Cerebellar nuclear complex (tissue), 1 donor: ENCODE results near the gene FER.
"Not testable (repeated sequence)": the region's sequence is repeated elsewhere in the genome, so short reads cannot be mapped to it uniquely, and the experiment has no call there.

Experiments
- DNase-seq, 2 experiments: peaks; one replicate each; lab custom pipeline; 2025; lab: John Stamatoyannopoulos, UW

Gene FER

DNA sequence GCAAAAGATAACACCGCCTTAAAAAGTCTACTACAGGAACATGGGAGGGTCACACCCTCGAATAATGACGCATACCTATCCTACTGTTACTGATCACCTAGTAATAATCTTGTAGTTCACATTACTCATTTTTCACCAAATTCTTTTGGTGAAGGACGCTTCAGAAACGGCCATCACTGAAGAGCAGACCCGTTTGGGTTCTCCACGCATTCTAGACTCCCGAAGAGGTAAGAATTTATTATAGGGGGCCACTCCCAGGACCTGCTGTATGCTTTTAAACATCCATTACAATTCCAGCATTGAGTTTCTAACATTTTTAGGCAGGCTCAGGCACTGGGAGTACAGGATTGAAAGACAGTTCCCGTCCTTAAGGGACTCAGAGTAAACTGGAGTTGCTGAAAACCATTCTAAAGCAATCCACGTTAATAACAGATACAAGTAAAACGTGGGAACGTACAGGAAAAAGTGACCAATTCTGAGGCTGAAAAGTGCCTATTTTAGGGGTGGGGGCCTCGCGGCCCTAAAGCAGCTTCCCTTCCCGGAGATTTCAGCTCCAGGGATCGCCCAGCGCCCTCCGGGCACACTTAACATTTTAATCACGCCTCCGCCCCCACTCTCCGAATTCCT lies at the start of gene FER:
Gene FER (plus strand): TSS at position 124 of the 627 bp plus-strand sequence. CDS start 50,286 bp downstream, outside the sequence.
- no peak for DNase-seq

DNA sequence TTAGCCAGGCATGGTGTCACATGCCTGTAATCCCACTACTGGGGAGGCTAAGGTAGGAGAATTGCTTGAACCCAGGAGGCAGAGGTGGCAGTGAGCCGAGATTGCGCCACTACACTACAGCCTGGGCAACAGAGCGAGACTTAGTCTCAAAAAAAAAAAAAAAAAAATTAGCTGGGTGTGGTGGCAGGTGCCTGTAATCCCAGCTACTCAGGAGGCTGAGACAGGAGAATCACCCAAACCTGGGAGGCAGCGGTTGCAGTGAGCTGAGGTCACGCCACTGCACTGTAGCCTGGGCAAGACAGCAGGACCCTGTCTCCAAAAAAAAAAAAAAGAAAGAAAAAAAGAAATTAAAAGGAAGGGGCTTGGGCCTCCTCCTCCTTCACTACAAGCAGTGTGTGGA lies 47.3 kb upstream of the FER start:
- not testable (repeated sequence) for DNase-seq

DNA sequence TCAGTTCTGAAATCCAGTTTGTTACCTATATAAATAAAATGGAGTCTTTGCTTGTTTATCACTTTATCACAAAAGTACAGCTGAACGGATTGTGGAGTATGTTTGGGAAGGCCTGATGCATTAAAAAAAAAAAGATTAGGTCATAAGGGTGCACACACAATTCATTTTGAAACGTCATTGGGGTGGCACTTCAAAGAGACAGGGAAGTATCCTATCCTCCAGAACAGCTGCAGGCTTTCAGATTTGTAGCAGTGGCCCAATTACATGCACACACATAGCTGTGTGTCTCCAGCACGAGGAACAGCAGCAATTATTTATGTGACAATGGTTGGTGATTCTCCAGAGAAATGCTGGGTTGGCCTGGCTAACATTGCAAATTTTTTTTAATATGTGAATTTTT lies 46.8 kb upstream of the FER start:
- no peak for DNase-seq

DNA sequence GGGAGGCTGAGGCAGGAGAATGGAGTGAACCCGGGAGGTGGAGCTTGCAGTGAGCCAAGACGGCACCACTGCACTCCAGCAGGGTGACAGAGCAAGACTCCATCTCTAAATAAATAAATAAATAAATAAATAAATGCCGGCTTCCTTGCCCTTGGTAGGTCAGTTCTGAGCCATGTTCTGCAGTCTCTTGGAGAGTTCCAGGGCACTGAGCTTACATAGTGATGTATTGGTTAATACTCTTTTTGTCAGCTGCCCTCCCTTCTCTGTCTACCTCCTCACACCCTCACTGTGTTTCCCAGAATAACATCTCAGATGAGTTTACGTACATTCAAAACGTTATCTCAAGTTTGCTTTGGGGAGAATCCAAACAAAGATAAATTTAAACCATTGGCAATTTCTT lies 45.2 kb upstream of the FER start:
- DNase-seq, result no peak

DNA sequence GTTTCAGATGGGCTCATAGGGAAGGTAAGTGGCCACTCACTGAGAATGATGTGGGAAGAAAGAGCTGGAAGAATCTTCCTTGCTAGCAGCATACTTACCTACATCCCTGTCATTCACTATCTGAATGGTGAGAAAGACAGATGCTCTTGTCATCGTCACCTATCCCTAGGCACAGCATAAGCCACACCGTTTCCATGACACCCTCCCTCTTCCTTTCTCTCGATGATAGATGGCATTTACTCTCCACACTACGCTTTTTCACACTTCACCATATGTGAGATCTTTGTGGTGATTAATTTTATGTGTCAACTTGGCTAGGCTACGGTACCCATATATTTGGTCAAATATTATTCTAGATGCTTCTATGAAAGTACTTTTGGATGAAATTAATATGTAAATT lies 44.4 kb upstream of the FER start:
- DNase-seq, result no peak

DNA sequence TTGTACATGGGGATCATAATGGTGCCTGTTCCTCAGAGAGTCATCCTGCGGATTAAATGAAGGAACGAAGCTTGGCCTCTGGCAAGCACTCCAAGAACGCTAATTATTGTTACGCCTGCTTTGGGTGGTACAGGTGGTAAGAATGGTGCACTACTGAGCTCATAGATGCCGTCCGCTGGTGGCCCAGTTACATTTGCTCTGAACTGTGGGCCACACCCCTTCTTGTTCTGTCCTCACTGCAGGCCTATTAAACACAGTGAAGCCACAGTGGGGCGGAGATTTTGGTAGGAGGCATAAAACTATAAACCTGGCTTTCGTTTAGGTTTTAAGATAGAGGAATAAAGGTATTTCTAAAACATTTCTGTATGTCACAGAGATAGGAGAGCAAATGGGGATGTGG lies 40.6 kb upstream of the FER start:
- no peak for DNase-seq

DNA sequence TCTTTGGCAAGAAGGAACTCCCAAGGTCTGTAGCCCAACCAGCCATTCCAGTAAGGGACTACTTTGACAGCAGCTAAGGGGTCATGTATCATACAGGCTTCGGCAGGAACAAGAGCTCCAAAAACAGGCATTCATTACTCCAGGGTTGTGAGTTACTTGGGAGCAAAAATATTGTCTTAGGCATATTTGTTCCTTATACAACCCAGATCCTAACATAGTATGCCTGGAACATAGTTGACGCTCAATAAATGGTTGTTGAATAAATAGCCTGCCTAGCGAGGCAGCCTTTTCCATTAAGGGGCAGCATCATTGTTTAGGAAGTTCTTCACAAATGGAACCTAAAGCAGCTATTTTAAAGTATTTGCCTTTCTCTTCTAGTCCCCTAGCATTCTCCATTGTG lies 35.8 kb upstream of the FER start:
- DNase-seq, result no peak

DNA sequence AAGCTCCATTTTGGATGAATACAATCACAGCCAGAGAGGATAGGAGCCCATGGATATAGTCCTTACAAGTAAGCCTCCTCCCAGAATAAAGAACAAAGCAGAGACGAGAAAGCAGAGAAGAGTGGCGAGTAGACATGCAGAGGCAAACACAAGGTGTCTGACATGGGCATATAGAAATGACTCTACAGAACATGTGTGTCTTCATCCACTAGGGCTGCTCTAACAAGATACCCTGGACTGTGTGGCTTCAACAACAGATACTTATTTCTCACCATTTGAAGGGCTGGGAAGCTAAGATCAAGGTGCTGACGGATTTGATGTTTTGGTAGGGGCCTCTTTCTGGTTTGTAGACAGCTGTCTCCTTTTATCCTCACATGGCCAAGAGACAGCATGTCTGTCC lies 32.3 kb upstream of the FER start:
- no peak for DNase-seq

DNA sequence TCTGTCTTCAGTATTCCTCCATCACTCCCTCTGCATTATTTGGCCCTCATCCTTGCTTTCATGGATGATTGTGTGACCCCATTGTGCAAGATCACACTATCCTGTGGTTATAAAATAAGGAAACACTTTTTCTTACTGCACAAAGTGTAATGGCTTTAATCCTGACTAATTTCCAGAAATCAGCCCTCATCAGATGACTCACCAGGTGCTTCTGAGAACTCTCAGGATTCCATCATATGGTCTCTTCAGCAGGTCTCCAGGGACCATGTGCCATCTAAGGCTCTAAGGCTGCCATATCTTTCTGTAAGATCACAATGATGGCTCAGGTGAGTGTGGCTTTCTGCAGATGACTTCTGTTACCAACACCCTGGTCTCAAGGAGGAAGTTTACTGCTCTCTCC lies 27.3 kb upstream of the FER start:
- no peak for DNase-seq

DNA sequence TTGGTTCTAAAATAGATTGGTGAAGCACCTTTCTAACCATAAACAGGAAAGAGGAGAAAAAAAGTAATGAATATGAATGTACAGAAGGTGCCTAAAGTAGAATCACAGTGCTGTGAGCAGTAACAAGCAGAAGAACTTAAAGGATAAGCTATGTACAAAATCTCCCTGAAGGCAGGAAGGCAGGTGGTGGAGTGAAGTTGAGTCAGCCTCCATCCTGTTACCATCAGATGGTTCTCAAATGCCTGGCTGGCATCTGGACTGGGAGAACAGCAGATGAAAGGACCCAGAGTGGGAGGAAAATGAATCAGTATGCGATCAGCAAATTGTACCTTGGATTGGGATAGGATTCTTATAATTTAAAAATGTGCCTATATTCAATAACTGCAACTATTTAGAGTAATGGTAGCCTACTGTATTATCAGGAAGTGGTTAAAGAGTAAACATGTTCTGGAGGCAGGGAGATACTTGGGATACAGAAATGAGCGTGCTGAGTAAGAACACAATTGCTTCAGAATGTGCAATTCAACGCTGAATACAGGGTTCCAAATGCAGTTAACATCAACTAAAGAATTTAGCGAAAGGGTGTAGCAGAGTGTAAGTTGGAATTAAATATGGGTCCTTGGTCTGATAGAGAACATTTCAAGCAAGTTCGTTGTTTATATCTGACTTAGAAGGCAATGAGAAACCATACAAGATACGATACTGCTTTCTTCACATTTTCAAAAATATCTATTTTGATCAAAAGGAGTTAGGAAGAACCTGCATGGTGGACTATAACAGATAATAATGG lies 21.1 kb upstream of the FER start:
- no peak for DNase-seq

DNA sequence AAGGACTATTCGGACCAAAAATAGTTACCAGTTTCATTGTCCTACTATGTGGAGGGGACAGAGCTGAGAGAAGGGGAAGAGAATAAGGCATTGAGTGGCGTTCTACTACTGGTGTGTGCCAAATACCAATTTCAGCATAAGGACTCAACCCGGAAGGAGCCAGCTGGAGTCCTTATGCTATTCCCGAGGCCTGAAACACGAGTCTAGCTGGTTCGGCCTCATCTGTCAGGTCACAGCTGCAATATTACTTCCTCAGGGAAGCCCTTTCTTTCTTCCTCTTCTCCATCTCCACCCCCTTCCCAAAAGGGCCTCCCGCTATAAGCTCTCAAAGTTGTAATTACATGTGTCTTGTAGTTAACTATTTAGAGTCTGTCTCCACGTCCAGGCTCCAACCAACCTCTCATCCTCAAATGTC lies 20.5 kb upstream of the FER start:
- no peak for DNase-seq

DNA sequence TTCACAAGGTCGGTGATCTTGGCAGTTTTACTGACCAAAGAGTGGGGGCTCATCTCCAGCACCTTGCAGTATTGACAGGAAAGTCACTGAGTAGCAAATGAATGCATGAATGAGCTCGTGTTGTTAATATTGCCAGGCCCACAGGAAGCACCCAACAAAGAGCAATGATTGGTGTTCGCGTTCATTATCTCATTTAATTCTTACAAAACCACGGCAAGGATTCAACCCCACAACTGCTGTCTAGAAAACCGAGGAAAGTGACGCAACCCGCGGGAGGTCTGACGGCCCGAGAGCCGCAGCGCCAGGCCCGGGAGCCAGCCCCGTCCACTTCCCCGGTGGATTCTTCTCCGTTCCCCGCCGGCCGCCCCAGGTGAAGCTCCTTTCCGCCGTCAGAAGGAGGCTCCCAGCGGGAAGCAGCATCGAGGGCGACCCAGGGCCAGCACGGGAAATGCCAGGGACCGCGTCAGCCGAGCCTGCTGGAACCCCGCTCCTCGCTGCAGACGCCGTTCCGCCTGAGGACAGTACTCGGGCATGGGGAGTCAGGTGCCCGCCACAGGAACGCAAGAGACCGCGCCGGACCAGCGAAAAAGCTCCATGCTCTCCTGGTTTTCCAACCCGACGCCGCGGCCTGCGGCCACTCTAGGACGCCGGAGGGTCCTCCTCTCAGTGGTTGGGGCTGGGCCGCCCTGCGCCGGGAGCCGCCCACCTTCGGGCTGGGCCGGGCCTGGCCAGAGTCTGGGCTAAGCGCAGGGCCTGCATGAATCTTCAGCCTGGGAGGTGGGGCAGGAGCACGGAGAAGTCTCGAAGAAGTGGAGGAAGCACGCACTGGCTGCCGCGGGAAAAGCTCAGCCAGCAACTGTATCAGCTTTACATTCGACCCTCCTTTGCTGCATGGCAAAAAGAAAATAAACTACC lies 19.8 kb upstream of the FER start:
- peak; percentile 31 to 33 for DNase-seq

DNA sequence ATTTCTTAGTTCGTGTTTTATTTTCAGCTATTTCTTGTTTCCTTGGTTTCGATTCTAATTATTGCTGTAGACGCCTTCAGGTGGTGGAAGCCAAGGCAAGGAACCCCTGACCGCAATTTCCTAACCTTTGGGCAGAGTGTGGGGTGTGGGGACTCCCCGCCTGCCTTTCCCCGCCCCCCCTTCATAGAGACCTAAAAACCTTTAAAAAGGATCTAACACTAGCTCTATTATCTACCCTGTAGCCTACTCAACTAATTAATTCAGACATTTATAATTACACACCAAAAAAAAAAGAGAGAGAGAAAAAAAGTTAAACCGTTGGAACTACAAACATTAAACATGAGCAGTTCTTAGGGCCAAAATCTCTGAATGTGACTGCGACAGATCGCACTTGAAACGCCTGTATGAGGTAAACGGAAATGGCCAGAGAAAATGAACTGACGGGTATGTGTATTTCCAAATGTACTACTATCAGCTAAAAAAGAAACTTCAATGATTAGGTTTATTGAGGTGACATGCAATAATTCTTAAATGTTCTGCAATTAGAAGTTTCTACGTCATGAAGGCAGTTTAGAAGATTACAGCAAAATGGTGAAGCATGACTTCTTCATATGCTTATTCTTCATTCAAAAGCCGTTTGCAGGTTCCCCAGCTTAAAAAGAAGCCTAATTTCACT lies 19.0 kb upstream of the FER start:
- DNase-seq, result no peak

DNA sequence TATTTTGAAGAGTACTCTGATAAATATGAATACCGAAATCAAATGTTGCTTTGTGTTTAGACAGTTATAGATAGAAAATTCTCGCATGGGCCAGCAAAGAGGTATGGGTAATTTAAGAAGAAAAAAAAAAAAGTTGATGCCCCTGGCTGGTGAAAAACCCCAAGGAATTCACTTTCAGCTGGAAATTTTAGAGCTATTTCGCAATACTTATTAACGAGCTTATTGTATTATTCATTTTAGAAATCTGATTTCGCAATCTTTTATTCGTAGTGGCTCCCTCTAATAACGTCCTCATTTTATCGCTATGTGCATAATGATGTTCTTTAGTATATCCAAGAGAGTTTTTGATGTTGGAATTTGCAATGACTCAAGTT lies 18.5 kb upstream of the FER start:
- DNase-seq, result no peak

DNA sequence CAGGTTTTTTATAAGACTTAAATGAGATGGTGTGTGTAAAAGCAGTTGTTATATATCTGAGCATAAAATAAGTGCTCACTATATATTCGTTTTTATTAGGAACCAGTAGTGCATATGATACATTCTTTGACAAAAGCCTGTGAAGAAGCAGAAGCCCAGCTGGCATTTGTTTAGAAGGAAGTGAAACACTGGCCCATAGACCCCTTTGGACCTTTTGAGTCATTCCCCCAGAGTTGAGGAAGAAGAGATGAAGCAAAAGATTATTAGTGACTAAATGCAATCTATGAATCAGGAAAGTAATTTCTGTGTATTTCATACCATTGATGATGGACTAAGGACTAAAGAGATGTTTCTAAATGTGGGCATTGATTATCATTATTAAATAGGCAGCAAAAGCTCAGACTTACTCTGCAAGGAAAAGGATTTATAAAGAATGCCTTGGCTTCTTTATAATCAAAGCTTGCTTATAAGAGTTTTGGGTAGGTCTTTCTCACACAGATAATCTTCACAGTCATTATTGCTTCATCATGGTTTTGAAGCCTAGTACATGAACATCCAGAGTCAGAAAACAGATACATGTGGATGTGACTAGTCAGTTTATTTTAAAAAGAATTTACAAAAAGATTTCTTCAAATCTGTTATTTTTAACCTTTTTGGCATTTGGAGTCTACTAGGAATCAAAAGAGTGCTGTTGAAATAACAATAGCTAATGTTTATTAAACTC lies 16.9 kb upstream of the FER start:
- no peak for DNase-seq

DNA sequence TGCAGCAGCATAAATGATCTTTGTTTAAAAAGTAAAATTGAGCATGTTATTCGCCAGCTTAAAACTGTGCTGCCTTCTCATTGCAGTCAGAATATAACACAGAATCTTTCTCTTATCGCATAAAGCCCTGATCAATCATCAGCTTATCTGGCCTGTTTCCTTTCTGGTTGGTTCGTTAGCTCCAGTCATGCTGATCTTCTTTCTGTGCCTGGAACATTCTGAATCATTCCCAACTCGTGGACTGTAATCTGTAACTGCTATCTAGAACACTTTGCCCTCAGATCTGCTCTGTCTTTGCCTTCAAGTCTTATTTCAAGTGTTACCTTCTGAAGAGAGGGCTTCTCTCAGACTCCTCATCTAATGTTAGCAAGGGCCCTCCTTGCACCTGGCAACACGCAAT lies 11.9 kb upstream of the FER start:
- DNase-seq, result no peak

DNA sequence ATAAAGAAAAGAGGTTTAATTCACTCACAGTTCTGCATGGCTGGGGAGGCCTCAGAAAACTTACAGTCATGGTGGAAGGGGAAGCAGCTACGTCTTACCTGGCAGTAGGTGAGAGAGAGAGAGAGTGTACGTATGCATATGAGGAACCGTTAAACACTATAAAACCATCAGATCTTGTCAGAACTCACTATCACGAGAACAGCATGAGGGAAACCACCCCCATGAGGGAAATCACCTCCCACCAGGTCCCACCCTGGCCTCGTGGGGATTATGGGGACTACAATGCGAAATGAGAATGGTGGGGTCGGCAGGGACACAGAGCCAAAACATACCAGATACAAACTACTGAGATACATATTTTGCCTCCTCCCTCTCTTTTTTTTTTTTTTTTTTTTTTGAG lies 10.8 kb upstream of the FER start:
- DNase-seq, result no peak

DNA sequence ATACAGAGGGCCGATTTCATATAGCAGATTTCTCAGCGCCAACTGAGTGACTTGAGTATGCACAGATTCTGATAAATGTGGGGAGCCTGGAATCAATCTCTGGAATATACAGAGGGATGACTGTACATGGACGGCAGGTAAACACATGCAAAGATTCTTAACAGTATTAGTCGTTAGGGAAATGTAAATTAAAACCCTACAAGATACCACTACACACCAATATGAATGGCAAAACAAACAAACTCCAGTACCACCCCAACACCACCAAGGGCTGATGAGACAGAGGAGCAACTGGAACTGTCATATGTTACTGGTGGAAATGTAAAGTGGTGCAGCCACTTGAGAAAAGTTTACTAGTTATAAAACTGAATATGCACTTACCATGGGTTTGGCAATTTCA lies 8.3 kb upstream of the FER start:
- no peak for DNase-seq

DNA sequence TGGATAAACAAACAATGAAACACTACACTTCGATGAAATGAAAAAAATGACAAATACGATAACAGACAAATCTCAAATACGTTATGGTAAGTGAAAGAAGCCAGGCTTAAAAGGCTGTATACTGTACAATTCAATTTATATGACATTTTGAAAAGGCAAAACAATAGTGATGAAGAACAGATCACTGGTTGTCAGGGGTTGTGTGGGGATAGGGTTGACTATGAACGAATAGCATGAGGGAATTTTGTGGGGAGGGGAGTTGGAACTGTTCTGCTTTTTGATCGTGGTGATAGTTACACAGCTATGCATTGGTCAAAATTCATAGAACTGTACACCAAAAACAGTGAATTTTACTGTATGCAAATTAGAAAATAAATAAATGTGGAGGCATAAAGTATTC lies 7.8 kb upstream of the FER start:
- DNase-seq, result no peak

DNA sequence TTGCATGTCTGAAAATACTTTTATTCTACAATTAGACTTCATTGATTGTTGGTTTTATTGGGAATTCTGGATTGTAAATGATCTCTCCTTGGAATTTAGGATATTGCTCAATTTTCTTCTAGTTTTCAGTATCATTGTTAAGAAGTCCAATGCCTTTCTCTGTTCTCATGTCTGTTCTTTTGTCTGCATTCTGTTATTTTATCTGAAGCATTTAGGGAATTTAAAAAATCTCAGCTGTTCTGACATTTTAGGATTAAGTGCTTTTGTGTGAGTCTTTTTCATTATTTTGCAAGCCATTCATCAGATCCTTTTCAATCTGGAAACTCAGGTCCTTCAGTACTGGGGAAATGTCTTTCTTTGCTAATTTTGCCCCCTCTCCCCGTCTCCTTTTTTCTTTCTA lies 4.4 kb upstream of the FER start:
- no peak for DNase-seq

DNA sequence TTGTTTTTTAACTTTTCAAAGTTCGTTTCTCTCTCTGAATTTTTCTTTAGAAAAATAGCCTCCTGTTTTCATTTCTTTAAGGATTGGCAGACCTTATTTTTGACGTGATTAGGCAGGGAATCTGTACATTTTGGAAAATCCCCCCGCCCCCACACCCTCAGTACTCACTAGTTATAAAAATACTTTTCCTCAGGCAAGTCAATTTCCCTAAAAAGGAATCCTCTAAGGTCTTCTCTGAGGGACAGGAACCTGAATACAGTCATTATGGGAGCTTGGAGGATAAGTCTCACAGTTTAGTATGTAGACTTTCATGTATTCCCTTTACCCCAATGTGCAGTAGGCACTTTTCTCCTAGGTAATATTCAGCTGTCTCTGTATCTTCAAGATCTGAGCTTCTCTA lies 3.9 kb upstream of the FER start:
- no peak for DNase-seq
